ENCODE measurements around the gene ZNF853.

Gene ZNF853

GRCh38 chr7:6588566-6588965 is 26.8 kb upstream of the ZNF853 start:
- TF ChIP-seq POLR2A (IDR thresholded peaks at IDR 0.05; ENCODE audit: low read depth, low read length) = no peak
- no peak for DNase-seq (ENCODE audit: insufficient read length, low spot score)
- FAIRE-seq = no peak

GRCh38 chr7:6589151-6589828 is 26.1 kb upstream of the ZNF853 start:
- FAIRE-seq (no peak), DNase-seq (ENCODE audit: insufficient read length, low spot score) (no peak)
- TF ChIP-seq POLR2A (IDR thresholded peaks at IDR 0.05; ENCODE audit: low read depth, low read length) = no peak

GRCh38 chr7:6589829-6590644 is 25.4 kb upstream of the ZNF853 start, which contains the start of gene INTS15:
INTS15 (plus strand) TSS chr7:6590021; CDS start chr7:6590284, 263 bp downstream.
- peak; percentile 92 for TF ChIP-seq POLR2A (IDR thresholded peaks at IDR 0.05; ENCODE audit: low read depth, low read length)
- DNase-seq (ENCODE audit: insufficient read length, low spot score) = peak; percentile 96
- no peak for FAIRE-seq

- DNase-seq (ENCODE audit: insufficient read length, low spot score) (no peak), FAIRE-seq (no peak)
These were observed 24.7 kb upstream of the ZNF853 start for GRCh38 chr7:6590645-6591110.

GRCh38 chr7:6600093-6600492 is 15.3 kb upstream of the ZNF853 start:
- FAIRE-seq (no peak), DNase-seq (ENCODE audit: insufficient read length, low spot score) (no peak)
- no peak for TF ChIP-seq POLR2A (IDR thresholded peaks at IDR 0.05; ENCODE audit: low read depth, low read length)

More at GRCh38 chr7:6590645-6591110, 24.7 kb upstream of the ZNF853 start:
- TF ChIP-seq POLR2A (IDR thresholded peaks at IDR 0.05; ENCODE audit: low read depth, low read length) = no peak

- no peak for TF ChIP-seq POLR2A (IDR thresholded peaks at IDR 0.05; ENCODE audit: low read depth, low read length)
- no peak for DNase-seq (ENCODE audit: insufficient read length, low spot score)
- no peak for FAIRE-seq
These were observed 11.0 kb upstream of the ZNF853 start for GRCh38 chr7:6604458-6604857.

GRCh38 chr7:6606866-6607583 is 8.4 kb upstream of the ZNF853 start:
- no peak for TF ChIP-seq POLR2A (IDR thresholded peaks at IDR 0.05; ENCODE audit: low read depth, low read length)
- FAIRE-seq = no peak
- DNase-seq (ENCODE audit: insufficient read length, low spot score) = no peak

- TF ChIP-seq POLR2A (IDR thresholded peaks at IDR 0.05; ENCODE audit: low read depth, low read length) = no peak
- FAIRE-seq (no peak), DNase-seq (ENCODE audit: insufficient read length, low spot score) (no peak)
These were observed 7.8 kb upstream of the ZNF853 start for GRCh38 chr7:6607651-6608051.

- DNase-seq (ENCODE audit: insufficient read length, low spot score) = no peak
- TF ChIP-seq POLR2A (IDR thresholded peaks at IDR 0.05; ENCODE audit: low read depth, low read length) = no peak
- no peak for FAIRE-seq
These were observed 7.3 kb upstream of the ZNF853 start for GRCh38 chr7:6608081-6608480.

GRCh38 chr7:6608794-6609193 is 6.6 kb upstream of the ZNF853 start:
- DNase-seq (ENCODE audit: insufficient read length, low spot score) (no peak), FAIRE-seq (no peak)
- no peak for TF ChIP-seq POLR2A (IDR thresholded peaks at IDR 0.05; ENCODE audit: low read depth, low read length)

GRCh38 chr7:6612819-6613218 is 2.6 kb upstream of the ZNF853 start:
- DNase-seq (ENCODE audit: insufficient read length, low spot score) = no peak
- no peak for FAIRE-seq
- no peak for TF ChIP-seq POLR2A (IDR thresholded peaks at IDR 0.05; ENCODE audit: low read depth, low read length)

- FAIRE-seq (no peak), DNase-seq (ENCODE audit: insufficient read length, low spot score) (no peak)
- no peak for TF ChIP-seq POLR2A (IDR thresholded peaks at IDR 0.05; ENCODE audit: low read depth, low read length)
These were observed 1.7 kb upstream of the ZNF853 start for GRCh38 chr7:6613706-6614105.

GRCh38 chr7:6615723-6616555 is 529 bp downstream of the ZNF853 start:
- DNase-seq (ENCODE audit: insufficient read length, low spot score) (no peak), FAIRE-seq (no peak)
- no peak for TF ChIP-seq POLR2A (IDR thresholded peaks at IDR 0.05; ENCODE audit: low read depth, low read length)

Data from H54 (cell line).